ENCODE data around the gene KREMEN2. TPM values are rescaled to one million over a fixed set of nuclear protein-coding genes. Genes with fewer than 3 reads are reported as not detected.

The KREMEN2 gene
- total and polyA plus RNA-seq, 9 of the 15 experiments (the other 6 are each of a cell fraction or from before 2014, with no cell fraction given) = 0.04 to 7.7 (median 1.5) TPM; not detected in 1

GRCh38 chr16:2982402-2982801 lies 18.3 kb downstream of the KREMEN2 start:
- FAIRE-seq (peak; percentile 32), ATAC-seq (no peak), DNase-seq (ENCODE audit: extremely low read depth in 1 of 4, low spot score in 3 of 4) (no peak)
- no peaks in the 10 kb centered on the region for H3K9me3 ChIP-seq (replicated peaks; ENCODE audit: control insufficient read depth, insufficient read depth, low read depth, low read length)
- H3K4me3 ChIP-seq = no peak overlapping the region
- no peaks in the 10 kb centered on the region for H4K20me1 ChIP-seq (replicated peaks; ENCODE audit: control insufficient read depth, insufficient read depth, low read length)
- peaks cover 19 to 81% of the 10 kb centered on the region in 2 experiments for H3K4me1 ChIP-seq (replicated peaks in 1 of 2; ENCODE audit: control insufficient read depth in 2 of 2, insufficient read depth in 2 of 2, low read length in 2 of 2)
- 16% methylated on average over 5 of the region's 5 CpGs for WGBS (ENCODE audit: insufficient coverage, low coverage, missing lambda C conversion rate)
- H3K27ac ChIP-seq (ENCODE audit: extremely low read depth, low read depth, low read length) = peak overlapping the region; percentile 99
- POLR2A ChIA-PET = interaction anchor here (0.6 to 3.5 kb wide), 7 partner anchors 10 to 49 kb away, joined by 3 to 17 read pairs (median 3); partner anchors contain the start of gene TNFRSF12A
- no peaks in the 10 kb centered on the region for H3K9me1 ChIP-seq (ENCODE audit: control insufficient read depth, insufficient read depth, low read length)
- peaks cover 21% of the 10 kb centered on the region; the same call in 2 of the 3 replicates for H3K36me3 ChIP-seq (ENCODE audit: control insufficient read depth, insufficient read depth, low read length)
- in situ Hi-C loops (cut with MboI) = no loop called here
- peak overlapping the region; percentile 97 for H3K4me2 ChIP-seq (ENCODE audit: insufficient read depth, low read length)
- no TSS peak for BruUV-seq (replicated peaks)
- CTCF ChIA-PET (ENCODE audit: low intra/inter-chr PET ratio) = interaction anchor here (0.5 kb wide), 1 partner anchor 107 kb away, joined by 6 read pairs; no protein-coding TSS in a partner anchor
- peak overlapping the region; percentile 81 to 97; a peak in 3 of 4 replicates for H3K9ac ChIP-seq (ENCODE audit: insufficient read depth in 1 of 2, low read depth in 2 of 2, low read length in 2 of 2)
- peaks cover 36% of the 10 kb centered on the region for H3K79me2 ChIP-seq (ENCODE audit: control insufficient read depth, insufficient read depth, low read length)
- peak overlapping the region; percentile 48 for H2AFZ ChIP-seq (ENCODE audit: low read depth, low read length)
- intact Hi-C loops (cut with micrococcal nuclease) = loop anchor here (2.0 to 5.0 kb wide), 3 partner anchors 14 to 110 kb away; partner anchors contain the start of gene PAQR4
- H3K27me3 ChIP-seq (ENCODE audit: control insufficient read depth in 2 of 2, insufficient read depth in 2 of 2, low read length in 2 of 2) = no peaks in the 10 kb centered on the region
- TF ChIP-seq THRAP3 (IDR thresholded peaks at IDR 0.05; ENCODE audit: borderline replicate concordance) (0 out of 2 replicates have a peak, but pooled peaks have one; percentile 78), MLLT1 (IDR thresholded peaks at IDR 0.05) (peak in 1 of 2 experiments; percentile 60; a peak in 1 of 4 replicates), KHSRP (IDR thresholded peaks at IDR 0.05) (0 out of 2 replicates have a peak, but pooled peaks have one; percentile 42), NFIC (IDR thresholded peaks at IDR 0.05) (0 out of 2 replicates have a peak, but pooled peaks have one; percentile 9), NCOR1 (IDR thresholded peaks at IDR 0.05) (peak; percentile 18; the same call in 1 of the 2 replicates), ZBTB43 (CRISPR knock-in tag; IDR thresholded peaks at IDR 0.05) (no peak), TEAD4 (IDR thresholded peaks at IDR 0.05; ENCODE audit: low read length) (no peak), TEAD4 (CRISPR knock-in tag; IDR thresholded peaks at IDR 0.05; ENCODE audit: borderline replicate concordance) (no peak), ZBTB26 (CRISPR knock-in tag; IDR thresholded peaks at IDR 0.05) (0 out of 2 replicates have a peak, but pooled peaks have one; percentile 65), MTA3 (IDR thresholded peaks at IDR 0.05; ENCODE audit: borderline replicate concordance) (no peak)

All from K562 (cell line).